Ramos (cell line): ENCODE results near the gene SMS.

Experiments
- in situ Hi-C: fragments of 300-500 bp; cut with MboI; formaldehyde crosslinking; loops from one replicate; pipeline ENCODE4 v1.14.3; 2022; ENCODE audit warnings: low sequenced_read_pairs; ENCODE audit not compliant: unreplicated experiment

The SMS gene

GRCh38 chrX:21940356-21940829 lies at the start of gene SMS:
Gene SMS (plus strand): TSS chrX:21940709. CDS start chrX:21940825, 116 bp downstream.
- in situ Hi-C loops: no loop called here

DNA sequence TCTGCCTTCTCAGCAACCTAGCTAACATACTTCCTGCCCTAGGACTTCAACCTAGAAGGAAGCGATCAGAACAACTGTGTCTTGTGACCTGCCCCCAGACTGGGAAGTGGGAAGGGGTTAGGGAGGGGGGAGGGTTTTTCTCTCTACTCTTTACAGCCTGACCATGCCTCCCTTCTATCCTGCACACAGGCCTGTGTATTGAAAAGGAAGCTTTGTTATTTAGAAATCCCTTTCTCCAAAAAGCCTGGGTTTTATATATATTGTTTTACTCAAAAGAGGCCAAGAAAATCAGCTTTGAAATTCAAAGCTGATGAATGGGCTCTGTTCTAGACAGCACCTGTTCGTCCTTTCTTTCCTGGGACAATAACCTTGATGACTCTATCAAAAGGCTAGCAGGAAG lies 35.2 kb upstream of the SMS start:
- in situ Hi-C loops: no loop called here

DNA sequence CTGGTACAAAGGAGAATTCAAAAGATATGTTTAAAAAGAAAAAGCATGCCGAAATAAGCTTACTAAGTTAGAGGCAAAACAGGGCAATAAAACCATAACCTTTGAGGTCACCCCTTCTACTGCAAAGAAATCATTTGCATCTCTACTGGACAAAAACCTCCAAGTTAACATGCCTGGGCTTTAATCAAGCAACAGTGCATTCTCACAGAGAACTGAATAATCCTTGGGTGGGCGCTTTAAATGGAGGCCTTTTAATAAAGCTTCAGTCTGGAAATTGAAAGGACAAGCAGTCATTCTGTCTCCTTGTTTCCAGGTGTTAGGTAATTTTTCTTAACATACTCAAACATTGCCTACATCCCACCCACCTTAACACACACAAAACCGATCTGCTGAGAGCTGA lies 34.6 kb upstream of the SMS start:
- in situ Hi-C loops: no loop called here

DNA sequence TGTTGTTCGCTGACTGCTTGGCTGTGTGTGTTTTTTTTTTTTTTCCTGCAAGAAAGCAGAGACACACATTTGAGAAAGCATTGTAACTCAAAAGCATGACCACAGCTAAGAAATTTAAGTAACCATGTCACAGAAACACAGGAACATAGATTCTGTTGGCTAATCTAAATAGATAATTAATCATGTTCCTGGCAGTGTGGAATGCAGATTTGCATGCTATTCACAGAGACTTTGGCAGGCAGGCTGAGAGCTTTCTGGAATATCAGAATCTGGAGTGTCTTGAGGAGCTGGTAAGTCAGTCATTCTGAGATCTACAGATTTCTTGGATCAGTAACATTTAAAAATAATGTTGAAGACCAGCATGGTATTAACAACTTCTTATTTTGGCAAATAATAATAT lies 33.2 kb upstream of the SMS start:
- in situ Hi-C loops: no loop called here

GRCh38 chrX:21911481-21911880 lies 29.0 kb upstream of the SMS start:
- in situ Hi-C loops: no loop called here

- in situ Hi-C loops: no loop called here
These were observed 28.3 kb upstream of the SMS start for GRCh38 chrX:21912220-21912619.

DNA sequence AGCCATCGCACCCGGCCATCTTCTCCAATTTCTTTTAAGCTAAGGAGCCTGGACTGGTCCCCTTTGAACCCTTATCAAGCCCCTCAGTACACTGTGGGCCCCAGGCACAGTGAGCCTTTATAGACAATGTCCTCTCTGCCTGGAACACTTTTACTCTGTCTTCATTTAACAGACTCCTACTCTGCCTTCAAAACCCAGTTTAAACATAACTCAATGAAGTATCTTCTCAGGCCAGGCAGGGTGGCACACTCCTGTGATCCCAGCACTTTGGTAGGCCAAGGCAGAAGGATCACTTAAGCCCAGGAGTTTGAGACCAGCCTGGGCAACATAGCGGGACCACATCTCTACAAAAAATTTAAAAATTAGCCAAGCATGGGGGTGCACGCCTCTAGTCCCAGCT lies 27.5 kb upstream of the SMS start:
- in situ Hi-C loops: no loop called here

DNA sequence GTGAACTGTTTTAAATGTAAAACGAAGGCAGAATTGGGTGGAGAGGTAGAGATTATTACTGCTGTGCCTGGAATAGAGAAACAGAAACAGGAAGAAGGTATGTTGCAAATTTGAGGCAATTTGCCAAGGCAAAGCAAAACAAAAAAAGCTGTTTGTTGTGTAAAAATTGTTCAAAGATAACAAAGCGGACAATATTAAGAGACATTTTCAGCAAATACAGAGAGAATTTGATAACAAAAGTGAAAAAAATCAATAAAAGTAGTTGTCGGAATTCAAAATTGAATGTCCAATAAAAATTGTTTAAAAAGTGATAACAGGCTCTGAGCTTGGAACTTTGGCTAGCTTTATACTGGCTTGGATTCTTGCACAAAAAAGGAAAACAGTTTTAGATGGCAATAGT lies 14.4 kb upstream of the SMS start:
- in situ Hi-C loops: no loop called here

DNA sequence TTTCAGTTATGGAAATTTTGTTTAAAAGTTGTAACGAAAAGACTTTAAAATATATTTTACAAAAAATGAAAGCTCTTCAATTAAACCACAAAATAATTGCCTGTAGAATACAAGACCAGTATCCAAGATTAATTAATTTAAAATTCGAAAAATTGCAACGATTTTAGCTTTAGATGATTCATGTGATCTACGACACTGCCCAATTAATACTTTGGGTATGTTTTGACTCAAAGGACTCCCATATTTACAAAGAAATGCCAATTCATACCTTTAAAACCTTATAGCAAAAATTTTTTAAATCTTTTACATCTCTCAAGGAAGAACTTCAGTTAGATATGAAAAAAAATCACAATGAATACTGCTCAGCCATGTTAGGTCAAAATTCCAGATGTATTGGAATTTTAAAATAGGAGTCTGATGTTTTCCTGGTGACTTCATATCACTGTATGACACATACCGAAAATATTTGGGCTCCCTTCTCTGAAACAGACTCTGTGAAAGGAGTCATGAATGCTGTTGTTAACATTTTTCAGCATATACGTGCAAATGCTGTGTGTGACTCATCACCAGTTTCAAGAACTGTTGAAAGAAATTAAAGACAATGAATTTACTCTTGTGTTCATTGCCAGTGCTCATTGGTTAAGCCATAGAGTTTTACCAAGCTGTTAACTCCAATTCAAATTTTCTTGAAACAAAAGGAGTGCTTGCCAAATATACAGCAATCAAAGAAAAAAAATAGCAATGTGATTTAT lies 13.8 kb upstream of the SMS start:
- in situ Hi-C loops: no loop called here

GRCh38 chrX:21929209-21929608 lies 11.3 kb upstream of the SMS start:
- in situ Hi-C loops: no loop called here

GRCh38 chrX:21930986-21931385 lies 9.5 kb upstream of the SMS start:
- in situ Hi-C loops: no loop called here

GRCh38 chrX:21932292-21933002 lies 8.1 kb upstream of the SMS start:
- in situ Hi-C loops: no loop called here

DNA sequence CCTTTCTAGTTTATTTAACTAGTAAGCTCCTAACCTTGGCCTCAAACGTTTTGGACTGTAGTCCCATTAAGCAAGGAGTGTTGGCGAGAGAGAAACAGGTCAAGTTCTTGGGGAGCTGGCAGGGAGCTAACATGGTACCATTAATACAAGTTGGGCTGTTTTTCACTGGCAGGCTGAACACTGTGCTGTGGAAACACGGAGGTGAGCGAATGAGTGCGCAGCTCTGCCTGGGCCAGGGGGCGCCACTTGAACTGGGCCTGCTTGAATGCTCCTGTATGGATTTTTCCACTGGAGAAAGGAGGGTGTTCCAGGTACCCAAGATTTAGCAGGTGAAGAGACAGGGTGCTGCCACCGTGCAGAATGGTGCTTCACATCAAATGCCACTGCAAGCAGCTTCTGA lies 7.4 kb upstream of the SMS start:
- in situ Hi-C loops: no loop called here

- in situ Hi-C loops: no loop called here
These were observed 6.1 kb upstream of the SMS start for GRCh38 chrX:21934414-21934813.

- in situ Hi-C loops: no loop called here
These were observed 603 bp upstream of the SMS start for GRCh38 chrX:21939906-21940305.

DNA sequence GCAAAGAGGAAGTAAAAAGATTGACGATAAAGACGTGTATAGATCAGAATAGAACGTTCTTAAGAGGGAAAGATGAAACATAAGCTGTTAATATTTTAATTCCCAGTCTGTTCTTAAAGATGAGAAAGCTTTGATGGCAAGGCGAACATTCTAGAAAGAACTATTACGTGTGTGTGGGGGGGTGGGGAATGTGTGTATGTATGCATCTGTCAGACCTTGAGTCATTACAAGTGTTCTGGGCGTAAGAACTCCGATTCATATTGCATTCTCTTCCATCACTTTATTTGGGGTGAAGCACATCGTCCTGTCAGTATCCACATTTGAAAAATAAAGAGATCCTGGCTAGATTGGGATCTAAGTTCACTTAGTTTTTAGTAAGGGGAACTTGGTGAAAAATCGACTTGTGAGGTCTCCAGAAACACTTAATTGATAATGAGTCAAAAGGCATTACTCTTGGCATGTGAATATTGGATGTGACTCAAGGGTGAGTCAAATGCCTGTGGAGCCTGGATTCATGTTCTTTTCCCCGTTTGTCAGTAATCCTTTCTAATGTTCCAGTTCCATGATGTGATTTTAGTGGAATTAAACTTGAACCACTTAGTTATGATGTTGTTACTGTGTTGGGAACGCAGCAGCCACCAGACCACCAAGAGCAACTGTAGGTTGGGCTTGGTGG lies 3.1 kb downstream of the SMS start:
- in situ Hi-C loops: no loop called here

- in situ Hi-C loops: no loop called here
These were observed 3.7 kb downstream of the SMS start for GRCh38 chrX:21944136-21944615.

DNA sequence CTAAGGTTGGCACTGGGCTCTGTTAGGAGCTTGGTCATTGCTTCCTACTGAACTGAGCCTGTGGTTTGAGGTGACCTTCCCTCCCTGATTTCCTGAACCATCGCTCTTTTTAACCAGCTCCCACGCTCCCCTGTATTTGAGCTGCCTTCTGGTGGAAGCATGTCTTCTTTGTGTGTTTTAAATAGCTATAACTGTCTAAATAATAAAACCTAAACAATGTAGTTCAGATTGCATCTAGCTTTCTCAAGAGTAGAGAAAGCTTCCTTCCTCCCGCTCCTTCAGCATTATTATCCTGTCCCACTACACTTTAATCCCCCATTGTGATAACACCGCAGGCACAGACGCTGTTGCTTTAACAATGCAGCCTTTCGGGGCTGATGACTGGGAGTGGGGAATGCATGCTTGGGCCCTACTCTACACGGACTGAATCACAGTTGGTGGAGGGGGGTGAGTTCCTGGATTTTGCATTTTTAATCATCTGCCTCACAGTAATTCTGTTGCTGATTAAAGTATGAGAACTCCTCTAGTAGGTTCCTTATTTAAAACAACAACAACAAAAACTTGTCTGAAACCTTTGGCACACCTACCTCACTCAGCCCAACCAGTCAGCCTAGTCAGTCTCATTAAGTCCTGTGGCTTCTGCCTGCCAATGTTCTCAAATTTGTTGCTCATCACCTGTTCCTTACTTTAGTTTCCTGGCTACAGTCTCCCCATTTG lies 6.6 kb downstream of the SMS start:
- in situ Hi-C loops: no loop called here

DNA sequence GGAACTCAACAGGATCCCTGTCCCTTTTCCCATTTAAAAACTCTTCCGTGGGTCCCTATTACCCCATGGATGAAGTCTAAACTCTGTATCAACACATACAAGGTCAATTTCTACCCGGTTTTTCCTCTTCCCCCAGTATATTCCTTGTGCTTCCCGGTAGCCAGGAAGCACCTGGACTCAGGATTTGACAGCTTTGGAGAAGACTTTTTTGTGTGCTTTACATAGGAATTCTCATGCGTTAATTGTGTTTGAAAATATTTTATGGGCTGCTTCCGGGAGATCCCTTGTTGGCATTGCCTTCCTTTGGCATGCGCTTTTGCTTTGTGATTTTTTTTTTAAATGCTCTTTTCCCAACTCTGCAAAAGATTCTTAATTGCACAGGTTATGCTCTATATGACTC lies 7.2 kb downstream of the SMS start:
- in situ Hi-C loops: no loop called here

GRCh38 chrX:21948897-21949578 lies 8.5 kb downstream of the SMS start:
- in situ Hi-C loops: no loop called here
